Uterus (tissue), 2 donors: ENCODE data around the gene ABLIM2.

ENCODE experiments used
- POLR2A ChIP-seq, 2 donors: fragments of 450-650 bp; IDR thresholded peaks; one replicate each; pipeline ENCODE4 v1.6.1; 2016; ENCODE audit warnings: antibody characterized with exemption in 2 of 2, mild to moderate bottlenecking in 1 of 2, moderate library complexity in 1 of 2
- TF ChIP-seq, protein P1 (sequence below), 4 experiments: fragments of 200-600 bp in 2 of 4; fragments of 450-650 bp in 2 of 4; sonication (generic) in 2 of 4; IDR thresholded peaks; one replicate each; pipeline ENCODE4 v1.5.1; 2016 to 2019; ENCODE audit warnings: antibody characterized with exemption in 4 of 4, mild to moderate bottlenecking in 2 of 4, moderate library complexity in 1 of 4

DNA sequence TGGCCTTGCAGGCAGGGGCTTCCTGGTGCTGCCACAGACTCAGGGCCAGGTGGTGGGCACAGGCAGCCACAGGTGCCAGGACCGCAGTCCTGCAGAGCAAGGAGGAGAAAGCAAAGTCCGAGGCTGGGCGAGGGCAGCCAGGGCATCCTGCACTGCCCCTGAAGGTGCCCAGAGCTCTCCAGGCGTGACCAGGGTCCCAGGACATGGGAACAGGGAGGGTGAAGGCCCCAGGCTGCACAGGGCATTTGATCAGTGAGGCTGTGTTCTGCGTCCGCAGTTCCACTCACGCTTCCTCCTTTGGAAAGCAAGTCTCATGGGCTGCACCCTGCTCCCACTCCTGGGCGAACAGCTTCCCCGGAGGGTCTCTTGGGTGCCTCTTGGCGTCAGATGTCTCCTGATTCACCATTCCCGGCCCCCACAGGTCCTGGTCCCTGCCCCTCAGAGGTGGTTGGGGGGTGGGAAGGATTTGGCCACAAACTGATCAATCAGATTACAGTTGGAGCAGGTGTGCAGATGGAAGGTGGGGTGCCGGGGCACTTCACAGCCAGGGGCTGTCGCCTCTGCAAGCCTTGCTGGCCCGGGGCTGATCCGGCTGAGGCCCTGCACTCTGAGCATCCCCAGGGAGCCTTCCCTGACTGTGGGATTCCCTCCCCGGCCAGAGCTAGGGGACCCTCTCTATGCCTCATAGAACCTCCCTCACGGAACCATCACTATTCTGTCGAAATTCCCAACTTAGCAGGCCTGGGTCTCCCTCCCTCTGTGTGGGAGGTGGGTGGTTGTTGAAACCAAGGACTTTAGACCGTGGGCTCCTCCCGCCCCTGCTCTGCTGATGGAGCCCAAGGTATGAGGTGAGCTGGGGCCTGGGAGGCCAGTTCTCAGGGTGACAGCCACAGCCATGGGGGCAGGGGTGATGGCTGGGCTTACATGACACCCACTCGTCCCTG is 43.8 kb upstream of the ABLIM2 start:
- TF ChIP-seq, protein P1, sequence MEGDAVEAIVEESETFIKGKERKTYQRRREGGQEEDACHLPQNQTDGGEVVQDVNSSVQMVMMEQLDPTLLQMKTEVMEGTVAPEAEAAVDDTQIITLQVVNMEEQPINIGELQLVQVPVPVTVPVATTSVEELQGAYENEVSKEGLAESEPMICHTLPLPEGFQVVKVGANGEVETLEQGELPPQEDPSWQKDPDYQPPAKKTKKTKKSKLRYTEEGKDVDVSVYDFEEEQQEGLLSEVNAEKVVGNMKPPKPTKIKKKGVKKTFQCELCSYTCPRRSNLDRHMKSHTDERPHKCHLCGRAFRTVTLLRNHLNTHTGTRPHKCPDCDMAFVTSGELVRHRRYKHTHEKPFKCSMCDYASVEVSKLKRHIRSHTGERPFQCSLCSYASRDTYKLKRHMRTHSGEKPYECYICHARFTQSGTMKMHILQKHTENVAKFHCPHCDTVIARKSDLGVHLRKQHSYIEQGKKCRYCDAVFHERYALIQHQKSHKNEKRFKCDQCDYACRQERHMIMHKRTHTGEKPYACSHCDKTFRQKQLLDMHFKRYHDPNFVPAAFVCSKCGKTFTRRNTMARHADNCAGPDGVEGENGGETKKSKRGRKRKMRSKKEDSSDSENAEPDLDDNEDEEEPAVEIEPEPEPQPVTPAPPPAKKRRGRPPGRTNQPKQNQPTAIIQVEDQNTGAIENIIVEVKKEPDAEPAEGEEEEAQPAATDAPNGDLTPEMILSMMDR (IDR thresholded peaks at IDR 0.05), result no peak
- no peak for TF ChIP-seq POLR2A (IDR thresholded peaks at IDR 0.05)
